ENCODE results near the gene KCNMA1. TPM values are rescaled to one million over a fixed set of nuclear protein-coding genes. Genes with fewer than 3 reads are reported as not detected.
A peak's percentile ranks its signal among the peaks of the same experiment; 100 is the strongest.

The KCNMA1 gene
- total RNA-seq, 1 experiment from 2014 or later: 143 TPM

DNA sequence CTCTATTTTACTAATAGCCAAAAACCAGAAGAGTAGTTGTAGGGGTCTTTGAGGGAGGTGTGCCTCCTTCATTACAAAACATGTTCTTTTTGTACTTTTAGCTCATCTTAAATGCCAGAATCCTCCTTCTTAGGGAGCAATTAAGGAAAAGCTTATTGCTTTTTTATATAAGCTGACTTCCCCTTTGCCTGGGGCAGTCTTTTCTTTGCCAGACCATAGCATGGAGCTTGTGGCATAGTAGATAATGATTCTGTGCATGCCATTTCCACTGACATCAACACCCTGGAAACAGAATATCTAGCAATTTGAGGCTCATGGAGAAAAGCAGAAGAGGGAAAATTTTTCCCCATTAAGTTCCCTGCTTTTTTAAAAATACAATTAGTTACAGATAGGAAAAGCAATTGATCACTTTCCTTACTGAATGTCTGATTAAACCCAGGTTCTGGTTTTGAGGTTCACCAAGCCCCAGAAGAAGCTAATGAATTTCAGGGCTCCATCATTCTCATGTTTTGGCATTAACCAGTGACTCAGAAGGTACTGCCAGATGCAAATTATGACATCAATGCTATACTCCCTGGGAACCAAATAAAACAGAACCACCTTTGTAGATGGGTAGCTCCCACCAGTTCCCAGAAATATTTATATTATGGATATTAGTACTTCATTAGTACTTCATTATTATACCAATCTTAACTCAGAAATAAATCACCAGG lies 410.6 kb downstream of the KCNMA1 start:
- peak; percentile 43 for DNase-seq

DNA sequence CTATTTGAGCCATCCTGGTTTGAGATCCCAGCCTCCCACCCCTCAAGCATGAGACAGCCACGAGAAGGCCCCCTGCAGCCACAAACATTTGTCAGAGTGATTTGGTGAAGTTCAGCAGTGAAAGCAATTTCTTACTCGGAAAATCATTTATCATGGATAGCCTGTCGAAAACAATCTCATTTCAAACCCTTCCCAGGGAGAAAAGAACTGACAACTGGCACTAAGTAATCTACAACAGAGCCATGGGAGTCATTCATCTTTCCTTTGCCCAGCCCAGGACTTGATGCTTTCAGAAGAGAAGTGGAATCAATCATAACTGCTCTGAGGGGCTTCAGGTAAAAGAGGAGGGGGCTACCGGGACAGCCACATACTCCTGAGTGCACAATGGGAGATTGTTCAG lies 411.2 kb downstream of the KCNMA1 start:
- no peak overlapping the region for H3K4me2 ChIP-seq (ENCODE audit: low read length)
- TF ChIP-seq EZH2phosphoT487 (IDR thresholded peaks at IDR 0.05; ENCODE audit: borderline replicate concordance, low read length): no peak
- TF ChIP-seq EZH2 (IDR thresholded peaks at IDR 0.05; ENCODE audit: low read length, unreplicated experiment): no peak
- TF ChIP-seq, protein P1, sequence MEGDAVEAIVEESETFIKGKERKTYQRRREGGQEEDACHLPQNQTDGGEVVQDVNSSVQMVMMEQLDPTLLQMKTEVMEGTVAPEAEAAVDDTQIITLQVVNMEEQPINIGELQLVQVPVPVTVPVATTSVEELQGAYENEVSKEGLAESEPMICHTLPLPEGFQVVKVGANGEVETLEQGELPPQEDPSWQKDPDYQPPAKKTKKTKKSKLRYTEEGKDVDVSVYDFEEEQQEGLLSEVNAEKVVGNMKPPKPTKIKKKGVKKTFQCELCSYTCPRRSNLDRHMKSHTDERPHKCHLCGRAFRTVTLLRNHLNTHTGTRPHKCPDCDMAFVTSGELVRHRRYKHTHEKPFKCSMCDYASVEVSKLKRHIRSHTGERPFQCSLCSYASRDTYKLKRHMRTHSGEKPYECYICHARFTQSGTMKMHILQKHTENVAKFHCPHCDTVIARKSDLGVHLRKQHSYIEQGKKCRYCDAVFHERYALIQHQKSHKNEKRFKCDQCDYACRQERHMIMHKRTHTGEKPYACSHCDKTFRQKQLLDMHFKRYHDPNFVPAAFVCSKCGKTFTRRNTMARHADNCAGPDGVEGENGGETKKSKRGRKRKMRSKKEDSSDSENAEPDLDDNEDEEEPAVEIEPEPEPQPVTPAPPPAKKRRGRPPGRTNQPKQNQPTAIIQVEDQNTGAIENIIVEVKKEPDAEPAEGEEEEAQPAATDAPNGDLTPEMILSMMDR (conservative IDR thresholded peaks at IDR 0.05; ENCODE audit: low read depth, low read length): no peak
- H3K4me3 ChIP-seq (ENCODE audit: low read length): no peak overlapping the region
- H3K27ac ChIP-seq (ENCODE audit: low read length): no peak overlapping the region
- H3K4me1 ChIP-seq (ENCODE audit: insufficient read depth, low read length): peaks cover 39% of the 10 kb centered on the region
- H3K9ac ChIP-seq (ENCODE audit: low read length): no peak overlapping the region
- no peaks in the 10 kb centered on the region for H3F3A ChIP-seq (ENCODE audit: low read length, unreplicated experiment)
- no peaks in the 10 kb centered on the region for H4K20me1 ChIP-seq (ENCODE audit: low read length)
- H3K27me3 ChIP-seq (ENCODE audit: low read length): no peaks in the 10 kb centered on the region
- H2AFZ ChIP-seq (ENCODE audit: low read length): no peak overlapping the region
- CTCF ChIA-PET: interaction anchor here (0.9 to 1.5 kb wide), 2 partner anchors 14 to 60 kb away, joined by 3 to 5 read pairs; no protein-coding TSS in a partner anchor
- POLR2A ChIA-PET (ENCODE audit: unreplicated experiment): interaction anchor here (0.9 kb wide), 1 partner anchor 166 kb away, joined by 3 read pairs; no protein-coding TSS in a partner anchor
- no peaks in the 10 kb centered on the region for H3K36me3 ChIP-seq (ENCODE audit: low read depth, low read length)
- ATAC-seq: no peak
- H3K9me3 ChIP-seq (ENCODE audit: low read length): no peaks in the 10 kb centered on the region
- no peaks in the 10 kb centered on the region for H3K79me2 ChIP-seq (ENCODE audit: low read length)
- DNase-seq: no peak
- BruUV-seq (replicated peaks): no TSS peak
- intact Hi-C loops (cut with micrococcal nuclease): no loop called here
- no peaks in the 10 kb centered on the region for H3K9me2 ChIP-seq (replicated peaks; ENCODE audit: low read length)

More for the DNA sequence above, 410.6 kb downstream of the KCNMA1 start:
- Histone ChIP-seq H3F3A (ENCODE audit: low read length, unreplicated experiment) (no peaks in the 10 kb centered on the region), H4K20me1 (ENCODE audit: low read length) (no peaks in the 10 kb centered on the region), H3K4me1 (ENCODE audit: insufficient read depth, low read length) (peaks cover 39% of the 10 kb centered on the region), H3K9ac (ENCODE audit: low read length) (no peak overlapping the region), H3K4me2 (ENCODE audit: low read length) (no peak overlapping the region), H3K9me2 (replicated peaks; ENCODE audit: low read length) (no peaks in the 10 kb centered on the region), H3K27me3 (ENCODE audit: low read length) (no peaks in the 10 kb centered on the region), H3K27ac (ENCODE audit: low read length) (no peak overlapping the region), H3K79me2 (ENCODE audit: low read length) (no peaks in the 10 kb centered on the region), H3K36me3 (ENCODE audit: low read depth, low read length) (no peaks in the 10 kb centered on the region), H3K4me3 (ENCODE audit: low read length) (no peak overlapping the region), H3K9me3 (ENCODE audit: low read length) (no peaks in the 10 kb centered on the region), H2AFZ (ENCODE audit: low read length) (no peak overlapping the region)
- no peak for ATAC-seq
- BruUV-seq (replicated peaks): no TSS peak
- POLR2A ChIA-PET (ENCODE audit: unreplicated experiment): interaction anchor here (0.9 kb wide), 1 partner anchor 165 kb away, joined by 3 read pairs; no protein-coding TSS in a partner anchor
- CTCF ChIA-PET: interaction anchor here (0.9 to 1.5 kb wide), 2 partner anchors 13 to 61 kb away, joined by 3 to 5 read pairs; no protein-coding TSS in a partner anchor
- TF ChIP-seq EZH2phosphoT487 (IDR thresholded peaks at IDR 0.05; ENCODE audit: borderline replicate concordance, low read length): no peak
- TF ChIP-seq, protein P1 (conservative IDR thresholded peaks at IDR 0.05; ENCODE audit: low read depth, low read length): no peak
- no peak for TF ChIP-seq EZH2 (IDR thresholded peaks at IDR 0.05; ENCODE audit: low read length, unreplicated experiment)
- intact Hi-C loops (cut with micrococcal nuclease): no loop called here

- no peak overlapping the region for H2AFZ ChIP-seq (ENCODE audit: low read length)
- H3K9me2 ChIP-seq (replicated peaks; ENCODE audit: low read length): no peaks in the 10 kb centered on the region
- no peak for DNase-seq
- no peaks in the 10 kb centered on the region for H3K9me3 ChIP-seq (ENCODE audit: low read length)
- H3K27me3 ChIP-seq (ENCODE audit: low read length): no peaks in the 10 kb centered on the region
- BruUV-seq (replicated peaks): no TSS peak
- no peaks in the 10 kb centered on the region for H4K20me1 ChIP-seq (ENCODE audit: low read length)
- H3F3A ChIP-seq (ENCODE audit: low read length, unreplicated experiment): no peaks in the 10 kb centered on the region
- H3K9ac ChIP-seq (ENCODE audit: low read length): no peak overlapping the region
- no peaks in the 10 kb centered on the region for H3K79me2 ChIP-seq (ENCODE audit: low read length)
- H3K27ac ChIP-seq (ENCODE audit: low read length): no peak overlapping the region
- no peaks in the 10 kb centered on the region for H3K36me3 ChIP-seq (ENCODE audit: low read depth, low read length)
- no peak for ATAC-seq
- TF ChIP-seq EZH2phosphoT487 (IDR thresholded peaks at IDR 0.05; ENCODE audit: borderline replicate concordance, low read length) (no peak), EZH2 (IDR thresholded peaks at IDR 0.05; ENCODE audit: low read length, unreplicated experiment) (no peak)
- TF ChIP-seq, protein P1 (conservative IDR thresholded peaks at IDR 0.05; ENCODE audit: low read depth, low read length): no peak
- intact Hi-C loops (cut with micrococcal nuclease): no loop called here
- CTCF ChIA-PET: no interaction called here
- H3K4me2 ChIP-seq (ENCODE audit: low read length): no peak overlapping the region
- H3K4me3 ChIP-seq (ENCODE audit: low read length): no peak overlapping the region
- peaks cover 39% of the 10 kb centered on the region for H3K4me1 ChIP-seq (ENCODE audit: insufficient read depth, low read length)
- POLR2A ChIA-PET (ENCODE audit: unreplicated experiment): no interaction called here
These were observed 411.6 kb downstream of the KCNMA1 start for GRCh38 chr10:77226020-77226419.

Measured in PC-3 (cell line).